ENCODE data around the gene IRAK1.

- no peak for TF ChIP-seq RAD21 (conservative IDR thresholded peaks at IDR 0.05)
- TF ChIP-seq EP300 (conservative IDR thresholded peaks at IDR 0.05; ENCODE audit: poor library complexity, severe bottlenecking) = no peak
- TF ChIP-seq CTCF (IDR thresholded peaks at IDR 0.05; ENCODE audit: poor library complexity, severe bottlenecking) = no peak
- TF ChIP-seq SMC3 (conservative IDR thresholded peaks at IDR 0.05; ENCODE audit: poor library complexity) = no peak
- no peak for TF ChIP-seq POLR2AphosphoS5 (IDR thresholded peaks at IDR 0.05)
- no peak for TF ChIP-seq REST (IDR thresholded peaks at IDR 0.05; ENCODE audit: borderline replicate concordance)
These were observed 38.5 kb downstream of the IRAK1 start for GRCh38 chrX:153981231-153981630.
